Gastrocnemius medialis (tissue), 4 donors: Measurements from ENCODE around the gene NNT.
"Not testable (repeated sequence)": the region's sequence is repeated elsewhere in the genome, so short reads cannot be mapped to it uniquely, and the experiment has no call there.

Experiments
- CTCF ChIP-seq, 5 experiments: fragments of 450-650 bp in 3 of 5; fragments of 200-600 bp in 2 of 5; sonication (generic) in 2 of 5; IDR thresholded peaks in 4 of 5; conservative IDR thresholded peaks in 1 of 5; 1 replicate in 4 of 5; 2 replicates in 1 of 5; pipeline ENCODE4 v1.5.1; 2016 to 2019; ENCODE audit warnings: antibody characterized with exemption in 5 of 5, mild to moderate bottlenecking in 3 of 5, moderate library complexity in 3 of 5
- POLR2A ChIP-seq, 2 donors: fragments of 450-650 bp; IDR thresholded peaks; one replicate each; pipeline ENCODE4 v1.6.1; 2017; ENCODE audit warnings: antibody characterized with exemption in 2 of 2, mild to moderate bottlenecking in 2 of 2, moderate library complexity in 2 of 2

- not testable (repeated sequence) for TF ChIP-seq CTCF (IDR thresholded peaks at IDR 0.05 in 4 of 5, conservative IDR thresholded peaks at IDR 0.05 in 1 of 5); POLR2A (IDR thresholded peaks at IDR 0.05)
These were observed 116.8 kb downstream of the NNT start for GRCh38 chr5:43719783-43720182.
